Suprapubic skin (tissue), 4 donors: ENCODE data around the gene FGF5. TPM values are rescaled to one million over a fixed set of nuclear protein-coding genes. Genes with fewer than 3 reads are reported as not detected.

ENCODE experiments used
- DNase-seq, 2 donors: peaks; one replicate each; pipeline ENCODE4 v3.0.0-alpha.2; 2019; ENCODE audit warnings: low spot score in 2 of 2
- H3K27ac ChIP-seq: fragments of 200-600 bp; sonication (generic); one replicate; pipeline ENCODE4 v1.5.1; 2019
- H3K27me3 ChIP-seq: fragments of 200-600 bp; sonication (generic); one replicate; pipeline ENCODE4 v1.5.1; 2019
- H3K36me3 ChIP-seq: fragments of 200-600 bp; sonication (generic); one replicate; pipeline ENCODE4 v1.5.1; 2019
- H3K4me1 ChIP-seq: fragments of 200-600 bp; sonication (generic); one replicate; pipeline ENCODE4 v1.5.1; 2019
- H3K4me3 ChIP-seq: fragments of 200-600 bp; sonication (generic); one replicate; pipeline ENCODE4 v1.5.1; 2019; ENCODE audit warnings: mild to moderate bottlenecking
- H3K9me3 ChIP-seq: fragments of 200-600 bp; sonication (generic); one replicate; pipeline ENCODE4 v1.5.1; 2019
- EP300 ChIP-seq: sonication (generic); formaldehyde crosslinking; IDR thresholded peaks from one replicate; pipeline ENCODE4 v1.6.1; 2017; ENCODE audit warnings: antibody characterized with exemption
- POLR2A ChIP-seq, 2 donors: fragments of 450-650 bp; IDR thresholded peaks; one replicate each; pipeline ENCODE4 v1.6.1; 2017; ENCODE audit warnings: antibody characterized with exemption in 2 of 2, mild to moderate bottlenecking in 2 of 2, moderate library complexity in 2 of 2
- POLR2AphosphoS5 ChIP-seq, 3 donors: sonication (generic); formaldehyde crosslinking; IDR thresholded peaks; one replicate each; pipeline ENCODE4 v1.6.1; 2017; ENCODE audit warnings: antibody characterized with exemption in 3 of 3
- WGBS: methylation state at CpG from one replicate; pipeline ENCODE4 v1.1.5; 2018; 5-methylcytosine and 5-hydroxymethylcytosine counted together
- total RNA-seq, 4 donors: library from RNA; depleted of rRNA; stranded (reverse); fragments of >200 nt; gene quantifications; one replicate each; pipeline ENCODE4 v1.1.0, GENCODE V29; 2016
- TF ChIP-seq, protein P1 (sequence below), 2 donors: fragments of 200-600 bp in 1 of 2; fragments of 450-650 bp in 1 of 2; sonication (generic) in 1 of 2; IDR thresholded peaks; one replicate each; pipeline ENCODE4 v1.5.1; 2016 to 2019; ENCODE audit warnings: antibody characterized with exemption in 2 of 2, mild to moderate bottlenecking in 1 of 2, moderate library complexity in 1 of 2

FGF5 gene
- total RNA-seq, 4 donors from 2014 or later = 0.25 to 0.52 TPM; not detected in 2

DNA sequence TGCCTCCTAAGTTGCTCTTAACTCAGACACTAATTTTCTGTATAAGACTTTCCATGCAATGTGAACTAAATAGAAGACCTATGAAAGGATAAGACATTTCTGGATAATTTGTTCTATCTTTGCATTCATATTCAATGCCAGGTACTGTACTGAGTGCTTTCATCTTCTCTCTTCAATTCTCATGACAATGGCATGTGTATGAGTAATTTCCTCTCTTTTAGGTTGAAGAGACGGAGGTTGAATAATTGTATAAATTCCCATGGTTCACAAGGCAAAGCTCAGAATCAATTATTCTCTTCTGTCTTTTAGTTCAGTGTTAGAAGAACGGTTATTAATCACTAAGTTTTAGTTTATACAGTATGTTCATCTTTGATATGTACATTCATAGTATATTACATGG, 39.8 kb downstream of the FGF5 start:
- H3K36me3 ChIP-seq = no peaks in the 10 kb centered on the region
- H3K4me3 ChIP-seq = no peak overlapping the region
- H3K27me3 ChIP-seq = peaks cover 41% of the 10 kb centered on the region
- no peak overlapping the region for H3K27ac ChIP-seq
- no peaks in the 10 kb centered on the region for H3K9me3 ChIP-seq
- TF ChIP-seq, protein P1, sequence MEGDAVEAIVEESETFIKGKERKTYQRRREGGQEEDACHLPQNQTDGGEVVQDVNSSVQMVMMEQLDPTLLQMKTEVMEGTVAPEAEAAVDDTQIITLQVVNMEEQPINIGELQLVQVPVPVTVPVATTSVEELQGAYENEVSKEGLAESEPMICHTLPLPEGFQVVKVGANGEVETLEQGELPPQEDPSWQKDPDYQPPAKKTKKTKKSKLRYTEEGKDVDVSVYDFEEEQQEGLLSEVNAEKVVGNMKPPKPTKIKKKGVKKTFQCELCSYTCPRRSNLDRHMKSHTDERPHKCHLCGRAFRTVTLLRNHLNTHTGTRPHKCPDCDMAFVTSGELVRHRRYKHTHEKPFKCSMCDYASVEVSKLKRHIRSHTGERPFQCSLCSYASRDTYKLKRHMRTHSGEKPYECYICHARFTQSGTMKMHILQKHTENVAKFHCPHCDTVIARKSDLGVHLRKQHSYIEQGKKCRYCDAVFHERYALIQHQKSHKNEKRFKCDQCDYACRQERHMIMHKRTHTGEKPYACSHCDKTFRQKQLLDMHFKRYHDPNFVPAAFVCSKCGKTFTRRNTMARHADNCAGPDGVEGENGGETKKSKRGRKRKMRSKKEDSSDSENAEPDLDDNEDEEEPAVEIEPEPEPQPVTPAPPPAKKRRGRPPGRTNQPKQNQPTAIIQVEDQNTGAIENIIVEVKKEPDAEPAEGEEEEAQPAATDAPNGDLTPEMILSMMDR (IDR thresholded peaks at IDR 0.05) = no peak
- TF ChIP-seq EP300 (no peak), POLR2AphosphoS5 (IDR thresholded peaks at IDR 0.05) (no peak), POLR2A (IDR thresholded peaks at IDR 0.05) (no peak)
- no peak for DNase-seq
- peaks cover 7% of the 10 kb centered on the region for H3K4me1 ChIP-seq
- WGBS = 64% methylated on average over 2 of the region's 2 CpGs

DNA sequence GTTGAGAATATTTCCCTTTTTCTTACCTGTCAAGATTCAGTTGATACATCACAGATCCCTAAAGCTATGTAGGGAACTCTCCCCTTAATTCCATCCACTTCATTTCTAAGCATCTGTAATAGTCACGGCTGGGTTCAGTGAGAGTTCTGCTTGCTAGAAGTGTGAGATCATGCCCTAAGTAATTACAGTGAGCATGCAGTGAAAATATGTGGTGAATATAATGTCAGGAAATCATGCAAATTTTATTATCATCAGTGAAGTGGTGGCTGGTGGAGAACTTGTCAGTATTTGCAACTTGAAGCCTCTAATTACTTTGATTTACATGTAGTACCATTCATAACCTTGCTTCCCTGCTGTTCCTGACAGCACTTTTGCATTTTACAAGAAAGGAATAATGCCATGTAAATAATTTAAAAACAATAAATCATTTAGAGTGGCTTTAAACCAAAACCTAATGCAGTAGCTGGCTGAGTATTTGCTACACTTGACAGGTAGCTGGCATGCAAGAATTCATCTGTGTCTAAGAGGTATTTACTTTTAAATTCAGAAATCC, 40.8 kb downstream of the FGF5 start:
- H3K4me1 ChIP-seq = peaks cover 7% of the 10 kb centered on the region
- TF ChIP-seq EP300 = no peak
- no peak for TF ChIP-seq POLR2AphosphoS5 (IDR thresholded peaks at IDR 0.05)
- TF ChIP-seq POLR2A (IDR thresholded peaks at IDR 0.05) = no peak
- TF ChIP-seq, protein P1 (IDR thresholded peaks at IDR 0.05) = no peak
- WGBS = 5% methylated on average over 1 of the region's 1 CpG
- DNase-seq = no peak
- no peaks in the 10 kb centered on the region for H3K9me3 ChIP-seq
- no peak overlapping the region for H3K4me3 ChIP-seq
- H3K36me3 ChIP-seq = no peaks in the 10 kb centered on the region
- H3K27me3 ChIP-seq = peaks cover 41% of the 10 kb centered on the region
- no peak overlapping the region for H3K27ac ChIP-seq

DNA sequence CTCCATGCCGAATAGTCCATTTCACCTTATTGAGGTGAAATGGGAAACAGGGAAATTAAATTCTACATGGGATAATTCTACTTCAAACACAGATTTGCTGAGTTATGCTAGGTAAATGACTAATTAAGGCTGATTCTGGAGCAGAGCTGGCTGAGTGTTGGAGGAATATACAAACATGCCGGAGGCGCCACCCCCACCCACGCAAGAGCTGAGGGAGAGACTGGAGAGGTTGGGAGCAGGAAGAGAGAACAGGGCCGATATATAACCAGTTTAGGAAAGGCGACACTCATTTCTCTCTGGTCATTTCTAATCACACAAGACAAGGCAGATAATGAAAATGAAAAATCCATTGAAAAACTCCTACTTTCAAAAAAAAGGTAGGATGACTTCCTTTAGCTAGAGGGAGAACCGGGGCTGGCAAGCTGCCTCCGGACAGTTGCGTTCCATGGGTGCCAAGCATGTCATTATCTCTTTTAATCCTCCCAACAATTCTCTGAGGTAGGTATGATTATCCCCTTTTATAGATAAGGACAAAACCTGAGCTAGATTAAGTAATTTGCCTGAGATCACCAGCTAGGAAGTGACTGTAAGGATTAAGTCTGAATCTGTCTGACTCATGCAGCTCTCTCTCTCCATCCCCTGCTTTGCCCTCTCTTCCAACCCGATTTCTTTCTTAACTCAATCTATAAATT, 41.5 kb downstream of the FGF5 start:
- TF ChIP-seq EP300 = no peak
- TF ChIP-seq, protein P1 (IDR thresholded peaks at IDR 0.05) = no peak
- H3K9me3 ChIP-seq = no peaks in the 10 kb centered on the region
- no peaks in the 10 kb centered on the region for H3K36me3 ChIP-seq
- H3K4me3 ChIP-seq = no peak overlapping the region
- no peak for DNase-seq
- WGBS = 38% methylated on average over 10 of the region's 10 CpGs
- peaks cover 7% of the 10 kb centered on the region for H3K4me1 ChIP-seq
- peaks cover 39% of the 10 kb centered on the region for H3K27me3 ChIP-seq
- H3K27ac ChIP-seq = no peak overlapping the region

DNA sequence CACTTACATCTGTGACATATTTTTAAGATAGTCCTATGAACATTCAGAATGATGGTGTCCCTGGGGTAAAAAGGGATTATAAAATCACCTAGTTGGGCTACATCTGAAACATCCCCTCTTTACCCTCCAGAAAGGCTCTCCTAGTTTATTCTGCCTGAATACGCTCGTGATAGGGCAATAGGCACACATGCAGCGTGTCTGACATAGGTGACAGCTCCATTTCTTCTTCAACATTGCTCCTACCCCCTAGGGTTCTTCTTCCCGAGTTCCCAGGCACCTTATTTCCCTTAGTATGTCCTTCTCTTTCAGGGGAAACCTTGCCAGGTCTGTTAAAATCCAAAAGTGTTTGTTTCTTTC, 42.0 kb downstream of the FGF5 start:
- Histone ChIP-seq H3K4me3 (no peak overlapping the region), H3K27me3 (peaks cover 37% of the 10 kb centered on the region), H3K27ac (no peak overlapping the region), H3K4me1 (peaks cover 7% of the 10 kb centered on the region), H3K9me3 (no peaks in the 10 kb centered on the region), H3K36me3 (no peaks in the 10 kb centered on the region)
- TF ChIP-seq POLR2A (IDR thresholded peaks at IDR 0.05) = no peak
- no peak for TF ChIP-seq POLR2AphosphoS5 (IDR thresholded peaks at IDR 0.05)
- TF ChIP-seq EP300 = no peak
- TF ChIP-seq, protein P1 (IDR thresholded peaks at IDR 0.05) = no peak
- WGBS = 32% methylated on average over 4 of the region's 4 CpGs
- no peak for DNase-seq

DNA sequence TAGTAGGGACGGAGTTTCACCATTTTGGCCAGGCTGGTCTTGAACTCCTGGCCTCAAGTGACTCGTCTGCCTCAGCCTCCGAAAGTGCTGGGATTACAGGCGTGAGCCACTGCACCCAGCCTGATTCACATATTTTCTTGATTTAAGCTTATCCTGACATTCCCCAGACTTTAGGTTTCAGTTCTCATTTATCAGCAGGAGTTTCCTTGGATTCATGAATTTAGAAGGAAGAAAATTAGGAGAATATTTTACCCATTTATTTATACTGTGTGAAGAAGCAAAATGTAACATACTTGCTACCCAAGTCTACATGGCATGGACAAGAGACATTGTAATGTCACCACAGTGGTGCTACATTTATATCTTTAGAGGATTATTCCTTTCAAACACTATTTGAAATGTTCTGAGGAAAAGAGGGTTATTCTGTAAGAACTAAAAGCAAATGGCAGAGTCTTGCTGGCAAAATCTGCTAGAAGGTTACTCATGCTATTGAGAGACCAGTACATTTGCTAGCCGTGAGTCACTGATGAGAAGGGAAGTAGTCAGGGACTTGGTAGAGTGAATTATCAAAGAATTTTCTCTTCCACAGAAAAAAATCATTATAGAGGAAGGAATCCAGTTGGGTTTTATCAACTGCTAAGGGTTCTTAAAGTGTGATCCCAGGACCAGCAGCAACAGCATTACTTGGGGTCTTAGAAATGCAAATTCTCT, 43.0 kb downstream of the FGF5 start:
- WGBS = 73% methylated on average over 5 of the region's 5 CpGs
- no peak overlapping the region for H3K4me3 ChIP-seq
- no peaks in the 10 kb centered on the region for H3K9me3 ChIP-seq
- TF ChIP-seq, protein P1 (IDR thresholded peaks at IDR 0.05) = no peak
- TF ChIP-seq POLR2A (IDR thresholded peaks at IDR 0.05) = no peak
- no peak overlapping the region for H3K27ac ChIP-seq
- H3K36me3 ChIP-seq = no peaks in the 10 kb centered on the region
- H3K27me3 ChIP-seq = peaks cover 38% of the 10 kb centered on the region
- no peak for DNase-seq
- peaks cover 7% of the 10 kb centered on the region for H3K4me1 ChIP-seq
